ENCODE measurements around the gene POU2F2.

DNA sequence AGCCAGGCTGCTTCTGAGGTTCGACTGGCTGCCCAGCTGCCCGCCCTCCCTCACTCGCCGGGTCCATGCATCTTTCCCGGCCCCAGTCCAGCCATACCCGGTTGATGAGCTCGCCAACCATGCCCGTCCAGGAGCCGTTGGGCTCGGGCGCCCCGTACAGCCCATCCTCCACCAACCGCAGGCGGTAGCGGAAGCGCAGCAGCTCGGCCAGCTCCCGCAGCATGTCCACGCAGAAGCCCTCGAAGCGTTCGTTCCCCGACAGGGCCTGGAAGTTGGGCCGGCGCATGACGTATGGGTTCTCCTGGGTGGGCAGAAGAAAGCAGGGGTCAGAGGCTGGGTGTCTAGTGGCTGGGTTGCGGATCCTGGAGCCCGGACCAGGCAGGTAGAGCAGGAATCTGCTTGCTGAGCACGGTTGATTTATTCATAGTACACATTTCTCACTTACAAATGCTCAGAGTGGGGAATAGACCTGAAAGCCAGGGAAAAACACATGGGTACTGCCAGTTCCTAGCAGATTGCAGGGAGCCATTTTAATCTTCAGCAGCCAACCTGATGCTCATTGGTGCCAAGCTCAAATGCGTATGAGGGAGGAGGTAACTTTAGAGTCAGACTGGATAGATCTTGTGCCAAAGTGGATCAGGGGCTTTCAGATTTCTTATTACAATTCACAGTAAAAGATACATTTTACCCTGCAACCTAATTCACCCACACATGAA is 89.6 kb downstream of the POU2F2 start:
- TF ChIP-seq CTCF (IDR thresholded peaks at IDR 0.05) = no peak
- TF ChIP-seq POLR2AphosphoS5 (IDR thresholded peaks at IDR 0.05) = no peak
- TF ChIP-seq POLR2A (IDR thresholded peaks at IDR 0.05) = no peak

Measured in suprapubic skin (tissue), 4 donors.